Fibroblast of skin of back (primary cell): Measurements from ENCODE around the gene DBI. TPM values are rescaled to one million over a fixed set of nuclear protein-coding genes. Genes with fewer than 3 reads are reported as not detected.

Source experiments
- DNase-seq: peaks from one replicate; pipeline ENCODE4 v3.0.0-alpha.2; 2013
- polyA plus RNA-seq, 2 experiments: library from polyadenylated mRNA; unstranded; fragments of 120-200 nt; gene quantifications; one replicate each; pipeline ENCODE4 v1.2.1, GENCODE V29; 2013; ENCODE audit not compliant: insufficient read length in 2 of 2

Gene DBI
- polyA plus RNA-seq (2013, experiment 1 of 2; ENCODE audit: insufficient read length) = 184 TPM
- polyA plus RNA-seq (2013, experiment 2 of 2; ENCODE audit: insufficient read length) = 138 TPM

- peak; percentile 94 for DNase-seq
Observed at GRCh38 chr2:119366649-119367471, at the start of gene DBI, which contains the start of gene C2orf76. Gene DBI, plus strand, starts transcription at chr2:119366977. Its CDS starts 75 bp downstream, at chr2:119367052. Gene C2orf76, minus strand, starts transcription at chr2:119366834. Its CDS starts 26,875 bp downstream, at chr2:119339959.

- no peak for DNase-seq
Observed at GRCh38 chr2:119317554-119317953, 49.2 kb upstream of the DBI start.

- no peak for DNase-seq
Observed at GRCh38 chr2:119319593-119319992, 47.2 kb upstream of the DBI start.

DNA sequence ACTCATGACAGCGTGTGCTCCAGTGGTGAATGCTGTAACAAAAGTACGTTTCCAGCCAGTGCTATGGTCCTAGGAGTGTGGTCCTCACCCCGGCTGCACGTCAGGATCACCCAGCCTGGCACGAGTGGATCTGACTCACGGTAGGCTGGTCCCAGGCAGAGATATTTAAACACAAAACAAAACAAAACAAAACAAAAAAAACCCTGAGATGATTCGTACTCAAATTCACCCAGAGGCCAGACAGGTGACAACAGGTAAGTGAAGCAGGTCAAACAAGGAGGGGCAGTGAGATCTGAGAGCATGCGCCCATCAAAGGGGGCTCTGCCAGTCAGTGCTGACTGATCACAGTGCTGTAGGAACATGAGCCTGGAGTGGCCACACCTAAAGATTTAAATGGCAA lies 43.3 kb upstream of the DBI start:
- no peak for DNase-seq

DNA sequence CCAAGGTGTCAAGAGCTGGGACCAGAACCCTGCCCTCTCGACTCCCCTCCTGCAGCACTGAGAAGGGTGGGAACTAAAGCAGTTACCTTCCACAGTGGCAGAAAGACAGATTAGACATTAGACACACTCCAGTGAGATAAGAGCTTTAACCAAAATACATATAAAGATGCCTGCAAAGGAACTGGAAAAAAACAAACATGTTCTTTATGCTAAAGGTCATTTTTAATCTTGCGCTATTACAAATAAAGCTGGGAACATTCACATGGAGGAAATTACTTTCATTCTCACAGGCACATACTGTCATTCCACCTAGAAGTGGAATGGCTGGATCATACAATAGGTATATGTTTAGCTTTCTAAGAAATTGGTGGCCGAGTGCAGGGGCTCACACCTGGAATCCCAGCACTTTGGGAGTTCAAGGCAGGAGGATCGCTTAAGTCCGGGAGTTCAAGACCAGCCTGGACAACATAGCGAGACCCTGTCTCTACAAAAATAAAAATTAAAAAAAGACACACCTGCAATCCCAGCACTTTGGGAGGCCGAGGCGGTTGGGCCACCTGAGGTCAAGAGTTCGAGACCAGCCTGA lies 42.0 kb upstream of the DBI start:
- DNase-seq = no peak

- no peak for DNase-seq
Observed at GRCh38 chr2:119326938-119327337, 39.8 kb upstream of the DBI start.

DNA sequence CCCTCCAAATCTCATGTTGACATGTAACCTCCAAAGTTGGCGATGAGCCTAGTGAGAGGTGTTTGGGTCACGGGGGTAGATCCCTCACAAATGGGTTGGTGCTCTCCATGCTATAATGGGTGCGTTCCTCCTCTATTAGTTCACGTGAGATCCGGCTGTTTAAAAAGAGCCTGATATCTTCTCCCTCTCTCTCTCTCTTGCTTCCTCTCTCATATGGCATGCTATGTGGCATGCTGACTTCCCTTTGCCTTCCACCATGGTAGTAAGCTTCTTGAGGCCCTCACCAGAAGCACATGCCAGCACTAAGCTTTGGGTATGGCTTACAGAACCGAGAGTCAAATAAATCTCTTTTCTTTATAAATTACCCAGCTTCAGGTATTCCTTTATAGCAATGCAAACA lies 39.3 kb upstream of the DBI start:
- no peak for DNase-seq

- DNase-seq = no peak
Observed at GRCh38 chr2:119332953-119333352, 33.8 kb upstream of the DBI start.

GRCh38 chr2:119333360-119333759 lies 33.4 kb upstream of the DBI start:
- no peak for DNase-seq

DNA sequence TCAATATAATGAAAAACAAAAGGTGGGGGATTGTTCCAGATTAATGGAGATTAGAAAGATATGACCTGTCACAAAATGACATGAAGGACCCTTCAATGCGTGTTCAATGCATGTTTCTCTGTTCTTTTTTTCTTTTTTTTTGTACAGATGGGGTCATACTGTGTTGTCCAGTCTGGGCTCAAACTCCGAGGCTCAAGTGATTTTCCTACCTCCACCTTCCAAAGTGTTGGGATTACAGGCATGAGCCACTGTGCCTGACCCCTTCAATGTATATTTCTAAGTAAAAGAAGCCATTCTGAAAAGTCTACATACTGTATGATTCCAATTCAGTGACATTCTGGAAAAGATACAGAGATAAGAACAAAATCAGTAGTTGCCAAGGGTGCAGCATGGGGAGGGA lies 32.9 kb upstream of the DBI start:
- DNase-seq = no peak

- DNase-seq = no peak
Observed at GRCh38 chr2:119337749-119338148, 29.0 kb upstream of the DBI start.

GRCh38 chr2:119338272-119338671 lies 28.5 kb upstream of the DBI start:
- DNase-seq = no peak

DNA sequence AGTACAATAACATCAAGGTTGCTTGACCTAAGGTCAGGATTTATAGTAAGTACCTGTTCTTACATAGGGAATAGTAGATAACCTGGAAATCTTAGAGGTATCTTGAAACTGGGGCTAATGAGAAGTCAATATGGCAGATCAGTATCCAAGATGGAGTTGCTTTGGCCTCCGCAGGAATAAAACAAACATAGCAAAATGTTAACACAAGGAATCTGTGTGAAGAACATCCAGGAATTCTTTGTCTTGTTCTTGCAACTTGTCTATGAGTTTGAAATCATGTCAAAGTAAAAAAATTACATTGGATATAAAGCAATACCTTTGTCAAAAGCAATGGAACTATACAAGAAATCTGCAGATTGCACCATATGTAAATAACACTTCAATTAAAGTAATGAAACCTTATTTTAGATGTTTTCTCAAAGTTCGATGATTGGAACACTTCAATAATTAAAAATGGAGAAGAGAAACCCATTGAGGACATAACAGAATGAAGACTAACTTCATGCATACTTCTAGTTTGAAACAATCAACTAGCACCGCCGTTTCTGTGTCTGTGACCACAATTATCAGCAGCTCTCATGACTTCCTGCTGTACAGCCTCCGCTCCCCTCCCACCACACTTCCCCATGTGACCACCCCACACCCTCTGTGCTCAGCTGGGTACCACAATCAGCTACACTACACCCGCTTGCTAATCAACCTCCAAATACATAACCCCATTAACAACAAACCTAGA lies 27.8 kb upstream of the DBI start:
- no peak for DNase-seq

DNA sequence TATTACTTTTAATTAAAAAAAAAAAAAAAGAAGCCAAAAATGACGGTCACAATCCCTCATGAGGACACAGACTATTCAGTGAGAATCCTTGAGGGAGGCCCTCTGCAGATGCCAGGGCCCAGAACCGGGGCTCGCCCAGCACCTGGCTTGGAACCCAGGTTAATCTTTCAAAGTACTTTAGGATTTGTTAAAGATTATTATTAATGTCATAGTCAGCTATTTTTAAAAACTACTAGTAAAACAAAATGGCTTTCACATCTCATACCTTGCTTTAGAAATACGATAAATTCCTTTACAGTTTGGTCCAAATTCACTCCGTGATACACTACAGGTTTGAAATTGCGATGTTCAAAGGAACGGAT lies 27.2 kb upstream of the DBI start:
- DNase-seq = no peak

- DNase-seq = no peak
Observed at GRCh38 chr2:119341684-119342083, 25.1 kb upstream of the DBI start.

DNA sequence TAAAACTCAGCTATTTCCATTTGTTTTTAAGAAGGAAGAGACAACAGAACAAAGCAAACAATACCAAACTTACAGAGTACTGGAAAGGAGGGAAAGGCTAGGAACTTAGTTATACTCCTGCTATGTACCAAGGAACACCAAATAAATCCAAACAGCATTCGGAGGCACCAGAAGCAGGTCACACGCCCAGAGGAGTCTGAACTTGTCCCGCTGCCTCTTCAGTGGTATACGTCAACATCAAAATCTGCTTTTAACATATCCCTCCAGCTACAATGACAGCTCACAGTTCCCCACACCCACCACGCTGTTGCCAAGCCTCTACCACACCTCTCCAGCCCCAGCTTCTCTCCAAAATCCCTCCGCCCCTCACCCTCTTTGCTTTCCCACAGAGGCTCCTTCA lies 17.5 kb upstream of the DBI start:
- DNase-seq = no peak

DNA sequence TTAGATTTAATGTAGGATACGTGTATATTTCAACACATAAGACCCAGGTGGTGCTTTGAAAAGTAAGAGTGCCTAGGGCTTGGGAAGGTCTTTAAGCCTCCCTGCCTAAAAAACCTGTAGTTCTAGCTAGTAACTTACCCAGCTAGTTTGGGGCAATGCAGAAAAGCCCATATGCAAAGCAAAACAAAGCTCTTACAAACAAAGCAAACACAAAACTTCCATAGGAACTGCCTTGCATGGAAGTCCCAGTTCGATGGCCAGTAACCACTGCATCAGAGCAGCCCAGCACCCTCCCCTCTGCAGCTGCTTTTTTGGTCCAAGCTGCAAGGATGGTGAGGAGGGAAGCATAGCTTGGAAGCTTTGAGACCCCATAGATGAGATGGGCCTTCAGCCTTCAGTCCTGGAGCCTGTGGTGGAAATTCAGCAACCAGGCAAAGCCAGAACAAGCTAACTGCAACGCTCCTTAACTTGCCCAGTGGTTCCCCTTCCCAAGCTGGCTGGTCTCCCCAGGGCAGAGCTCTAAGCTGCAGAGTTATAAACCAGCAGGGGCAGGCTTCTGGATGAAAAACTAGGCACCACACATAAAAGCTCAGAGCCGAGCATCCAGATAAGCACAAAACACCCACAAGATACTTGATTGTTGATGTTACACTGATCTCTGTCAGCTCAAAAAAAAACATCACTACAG lies 16.3 kb upstream of the DBI start:
- no peak for DNase-seq

GRCh38 chr2:119352357-119352756 lies 14.4 kb upstream of the DBI start:
- no peak for DNase-seq

GRCh38 chr2:119354860-119355259 lies 11.9 kb upstream of the DBI start:
- no peak for DNase-seq

- no peak for DNase-seq
Observed at GRCh38 chr2:119359774-119360173, 7.0 kb upstream of the DBI start.

DNA sequence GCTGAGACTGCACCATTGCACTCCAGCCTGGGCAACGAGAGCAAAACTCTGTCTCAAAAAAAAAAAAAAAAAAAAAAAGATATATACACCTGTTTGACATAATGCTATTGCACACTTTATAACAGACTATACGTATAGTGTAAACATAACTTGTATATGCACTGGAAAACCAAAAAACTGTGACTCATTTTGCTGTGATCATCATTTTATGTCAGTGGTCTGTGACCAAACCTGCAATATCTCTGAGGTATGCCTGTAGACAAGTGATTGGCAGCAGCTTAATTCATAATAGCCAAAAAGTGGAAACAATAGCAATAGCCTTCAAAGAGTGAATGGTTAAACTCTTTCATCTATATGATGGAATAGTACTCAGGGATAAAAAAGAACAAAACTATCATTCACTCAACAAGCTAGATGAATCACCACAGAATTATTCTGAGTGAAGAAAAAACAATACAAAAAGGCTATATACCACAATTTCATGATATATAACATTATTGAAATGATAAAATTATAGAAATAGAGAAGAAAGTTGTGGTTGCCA lies 6.3 kb upstream of the DBI start:
- DNase-seq = no peak

DNA sequence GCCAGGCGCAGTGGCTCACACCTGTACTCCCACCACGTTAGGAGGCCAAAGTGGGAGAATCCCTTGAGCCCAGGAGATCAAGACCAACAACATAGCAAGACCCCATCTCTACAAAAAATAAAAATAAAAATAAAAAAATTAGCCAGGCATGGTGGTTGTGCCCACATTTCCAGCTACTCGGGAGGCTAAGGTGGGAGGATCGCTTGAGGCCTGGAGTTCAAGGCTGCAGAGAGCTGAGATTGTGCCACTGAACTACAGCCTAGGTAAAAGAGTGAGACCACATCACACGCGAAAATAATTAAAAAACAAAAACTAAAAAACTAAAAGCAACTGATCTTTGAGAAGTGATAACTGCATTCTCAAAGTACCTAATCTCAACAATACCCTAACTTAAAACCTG lies 2.0 kb upstream of the DBI start:
- no peak for DNase-seq

DNA sequence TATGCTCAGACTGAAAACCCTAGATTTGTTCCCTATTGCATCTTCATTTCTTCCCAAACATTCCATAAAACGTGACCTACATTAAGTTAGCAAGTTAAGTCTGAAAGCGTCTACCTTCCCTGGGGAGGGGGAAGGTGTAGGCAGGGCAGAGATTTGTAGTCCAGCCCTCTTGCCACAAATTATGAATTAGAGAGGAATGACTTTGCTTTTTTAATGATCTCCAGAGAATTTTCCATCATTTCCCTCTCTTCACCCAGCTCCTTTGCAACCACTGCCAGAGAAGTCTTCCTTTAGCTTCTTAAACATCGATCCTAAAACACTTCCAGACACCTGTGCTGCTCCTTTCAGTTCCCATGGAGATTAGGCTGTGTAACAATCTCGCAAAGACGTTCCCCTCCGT lies 1.3 kb upstream of the DBI start:
- no peak for DNase-seq
